Measurements from ENCODE around the gene OR52I1. TPM values are rescaled to one million over a fixed set of nuclear protein-coding genes. Genes with fewer than 3 reads are reported as not detected.
A peak's percentile ranks its signal among the peaks of the same experiment; 100 is the strongest.

OR52I1 gene
- total RNA-seq, 1 experiment from 2014 or later = not detected

GRCh38 chr11:4610258-4610935 lies 16.6 kb downstream of the OR52I1 start:
- BruUV-seq (replicated peaks) = no TSS peak
- H3K36me3 ChIP-seq (ENCODE audit: control insufficient read depth, insufficient read depth, low read length) = no peaks in the 10 kb centered on the region
- no peak overlapping the region for H3K27ac ChIP-seq (ENCODE audit: low read length)
- H3K27me3 ChIP-seq (ENCODE audit: control insufficient read depth, insufficient read depth, low read length) = peaks cover 13% of the 10 kb centered on the region; the same call in 1 of the 2 replicates
- peaks cover 10% of the 10 kb centered on the region; the same call in 1 of the 2 replicates for H3K4me1 ChIP-seq (ENCODE audit: control insufficient read depth, insufficient read depth, low read length)
- in situ Hi-C loops (cut with HindIII; ENCODE audit: low pct_unique_long_range_greater_than_20kb, low sequenced_read_pairs) = no loop called here
- ChIA-PET CTCF (no interaction called here), POLR2A (no interaction called here)
- no peak for TF ChIP-seq REST (IDR thresholded peaks at IDR 0.05; ENCODE audit: insufficient read depth in 1 of 2, low read depth in 2 of 2, low read length in 1 of 2)
- no peak for TF ChIP-seq CTCF (IDR thresholded peaks at IDR 0.05)
- TF ChIP-seq POLR2AphosphoS5 (IDR thresholded peaks at IDR 0.05; ENCODE audit: low read depth, low read length) = no peak
- no peak for TF ChIP-seq TCF7L2 (IDR thresholded peaks at IDR 0.05; ENCODE audit: low read depth, low read length)
- no peak for TF ChIP-seq SIN3A (IDR thresholded peaks at IDR 0.05; ENCODE audit: borderline replicate concordance, insufficient read depth, low read depth, low read length)
- DNase-seq (ENCODE audit: low read depth, low spot score) (no peak), ATAC-seq (no peak)
- intact Hi-C loops (cut with micrococcal nuclease; ENCODE audit: unreplicated experiment) = no loop called here
- H3K9me3 ChIP-seq (ENCODE audit: control insufficient read depth, insufficient read depth, low read depth, low read length) = no peaks in the 10 kb centered on the region
- peak overlapping the region in 1 of 2 experiments; percentile 34; a peak in 2 of 4 replicates for H3K4me3 ChIP-seq (ENCODE audit: low read depth in 2 of 2, low read length in 2 of 2)

GRCh38 chr11:4611986-4612385 lies 18.1 kb downstream of the OR52I1 start:
- no peak overlapping the region for H3K27ac ChIP-seq (ENCODE audit: low read length)
- H3K36me3 ChIP-seq (ENCODE audit: control insufficient read depth, insufficient read depth, low read length) = no peaks in the 10 kb centered on the region
- BruUV-seq (replicated peaks) = no TSS peak
- H3K9me3 ChIP-seq (ENCODE audit: control insufficient read depth, insufficient read depth, low read depth, low read length) = no peaks in the 10 kb centered on the region
- ChIA-PET POLR2A (no interaction called here), CTCF (interaction anchor here (0.7 kb wide), 1 partner anchor 193 kb away, joined by 3 read pairs; no protein-coding TSS in a partner anchor)
- peaks cover 3% of the 10 kb centered on the region; the same call in 1 of the 2 replicates for H3K4me1 ChIP-seq (ENCODE audit: control insufficient read depth, insufficient read depth, low read length)
- intact Hi-C loops (cut with micrococcal nuclease; ENCODE audit: unreplicated experiment) = no loop called here
- in situ Hi-C loops (cut with HindIII; ENCODE audit: low pct_unique_long_range_greater_than_20kb, low sequenced_read_pairs) = no loop called here
- DNase-seq (ENCODE audit: low read depth, low spot score) (no peak), ATAC-seq (no peak)
- TF ChIP-seq REST (IDR thresholded peaks at IDR 0.05; ENCODE audit: insufficient read depth in 1 of 2, low read depth in 2 of 2, low read length in 1 of 2) (no peak), CTCF (IDR thresholded peaks at IDR 0.05) (no peak), TCF7L2 (IDR thresholded peaks at IDR 0.05; ENCODE audit: low read depth, low read length) (no peak), SIN3A (IDR thresholded peaks at IDR 0.05; ENCODE audit: borderline replicate concordance, insufficient read depth, low read depth, low read length) (no peak)
- H3K27me3 ChIP-seq (ENCODE audit: control insufficient read depth, insufficient read depth, low read length) = peaks cover 13% of the 10 kb centered on the region; the same call in 1 of the 2 replicates
- H3K4me3 ChIP-seq (ENCODE audit: low read depth in 2 of 2, low read length in 2 of 2) = no peak overlapping the region

Measured in Panc1 (cell line).